Heart left ventricle (tissue), 13 donors: ENCODE results near the gene KRT39.

Experiments used
- POLR2A ChIP-seq, 2 donors: fragments of 450-650 bp; IDR thresholded peaks; one replicate each; pipeline ENCODE4 v1.6.1; 2017; ENCODE audit warnings: antibody characterized with exemption in 2 of 2, mild to moderate bottlenecking in 2 of 2, moderate library complexity in 2 of 2
- TF ChIP-seq, protein P1 (sequence below), 12 donors: fragments of 200-600 bp; sonication (generic) in 4 of 12; IDR thresholded peaks; one replicate each; pipeline versions ENCODE4 v1.5.0 to v1.8.0; 2018 to 2022; ENCODE audit warnings: antibody characterized with exemption in 12 of 12, mild to moderate bottlenecking in 5 of 12
- donor health status: ischemic (EF 13 %, LVEDD 7.1; RV severe dilation, severe dysfunction).
- donor health status: DM: no; HTN: yes; CAD: no.
- donor health status: DM: no; HTN: no; CAD: no.
- donor health status: ischemic (EF 25% LVEDD 6.9; RV normal size, moderate dysfunction).
- donor health status: ischemic (EF 25% LVEDD 5.7; RV mildly dilated, moderate dysfunction).
- donor health status: ischemic (EF 35%, LVEDD 5.7; RV mildly dilated, moderate dysfunction).
- donor health status: nonischemic (EF 11% LVEDD 7.7; RV severe dilation, severe dysfunction).
- donor health status: DM: yes; HTN: yes; CAD: no.
- donor health status: PGD.
- donor health status: ischemic (EF 29% LVEDD 5.4; RV normal size, mild dysfunction).
- donor health status: nonischemic (EF 23%, LVEDD 6.1; RV moderate dilation, normal function).

DNA sequence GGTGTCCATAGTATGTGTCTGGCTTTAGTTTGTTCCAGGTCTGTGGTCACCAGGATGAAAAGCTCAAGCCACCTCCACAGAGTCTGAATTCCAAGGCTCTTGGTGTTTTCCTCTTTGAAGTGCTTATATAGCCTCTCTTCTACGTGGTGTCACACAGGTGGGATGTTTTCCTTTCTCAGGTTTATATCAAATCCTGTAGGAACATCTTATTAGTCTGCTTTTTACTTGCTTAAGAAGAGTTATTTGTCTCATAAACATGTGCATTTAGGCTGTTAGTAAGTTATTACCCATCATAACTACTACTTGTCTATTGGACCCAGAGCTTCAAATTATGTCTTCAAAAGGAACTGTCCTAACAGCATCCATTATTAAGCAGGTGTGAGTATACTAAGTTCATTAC lies at the start of gene KRT39:
- no peak for TF ChIP-seq POLR2A (IDR thresholded peaks at IDR 0.05)
- TF ChIP-seq, protein P1, sequence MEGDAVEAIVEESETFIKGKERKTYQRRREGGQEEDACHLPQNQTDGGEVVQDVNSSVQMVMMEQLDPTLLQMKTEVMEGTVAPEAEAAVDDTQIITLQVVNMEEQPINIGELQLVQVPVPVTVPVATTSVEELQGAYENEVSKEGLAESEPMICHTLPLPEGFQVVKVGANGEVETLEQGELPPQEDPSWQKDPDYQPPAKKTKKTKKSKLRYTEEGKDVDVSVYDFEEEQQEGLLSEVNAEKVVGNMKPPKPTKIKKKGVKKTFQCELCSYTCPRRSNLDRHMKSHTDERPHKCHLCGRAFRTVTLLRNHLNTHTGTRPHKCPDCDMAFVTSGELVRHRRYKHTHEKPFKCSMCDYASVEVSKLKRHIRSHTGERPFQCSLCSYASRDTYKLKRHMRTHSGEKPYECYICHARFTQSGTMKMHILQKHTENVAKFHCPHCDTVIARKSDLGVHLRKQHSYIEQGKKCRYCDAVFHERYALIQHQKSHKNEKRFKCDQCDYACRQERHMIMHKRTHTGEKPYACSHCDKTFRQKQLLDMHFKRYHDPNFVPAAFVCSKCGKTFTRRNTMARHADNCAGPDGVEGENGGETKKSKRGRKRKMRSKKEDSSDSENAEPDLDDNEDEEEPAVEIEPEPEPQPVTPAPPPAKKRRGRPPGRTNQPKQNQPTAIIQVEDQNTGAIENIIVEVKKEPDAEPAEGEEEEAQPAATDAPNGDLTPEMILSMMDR (IDR thresholded peaks at IDR 0.05): no peak
